ENCODE data around the gene SART3.
"Not testable (repeated sequence)": the region's sequence is repeated elsewhere in the genome, so short reads cannot be mapped to it uniquely, and the experiment has no call there.

DNA sequence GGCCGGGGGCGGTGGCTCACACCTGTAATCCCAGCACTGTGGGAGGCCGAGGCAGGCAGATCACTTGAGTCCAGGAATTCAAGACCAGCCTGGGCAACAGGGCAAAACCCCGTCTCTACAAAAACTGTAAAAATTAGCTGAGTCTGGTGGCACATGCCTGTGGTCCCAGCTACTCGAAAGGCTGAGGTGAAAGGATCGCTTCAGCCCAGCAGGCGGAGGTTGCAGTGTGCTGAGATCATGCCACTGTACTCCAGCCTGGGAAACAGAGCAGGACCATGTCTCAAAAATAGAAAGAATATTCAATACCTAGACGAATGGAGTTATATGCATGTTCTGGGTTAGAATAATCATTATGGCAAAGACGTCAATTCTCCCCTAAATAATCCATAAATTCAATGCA, 5.6 kb downstream of the SART3 start:
- TF ChIP-seq, protein P1, sequence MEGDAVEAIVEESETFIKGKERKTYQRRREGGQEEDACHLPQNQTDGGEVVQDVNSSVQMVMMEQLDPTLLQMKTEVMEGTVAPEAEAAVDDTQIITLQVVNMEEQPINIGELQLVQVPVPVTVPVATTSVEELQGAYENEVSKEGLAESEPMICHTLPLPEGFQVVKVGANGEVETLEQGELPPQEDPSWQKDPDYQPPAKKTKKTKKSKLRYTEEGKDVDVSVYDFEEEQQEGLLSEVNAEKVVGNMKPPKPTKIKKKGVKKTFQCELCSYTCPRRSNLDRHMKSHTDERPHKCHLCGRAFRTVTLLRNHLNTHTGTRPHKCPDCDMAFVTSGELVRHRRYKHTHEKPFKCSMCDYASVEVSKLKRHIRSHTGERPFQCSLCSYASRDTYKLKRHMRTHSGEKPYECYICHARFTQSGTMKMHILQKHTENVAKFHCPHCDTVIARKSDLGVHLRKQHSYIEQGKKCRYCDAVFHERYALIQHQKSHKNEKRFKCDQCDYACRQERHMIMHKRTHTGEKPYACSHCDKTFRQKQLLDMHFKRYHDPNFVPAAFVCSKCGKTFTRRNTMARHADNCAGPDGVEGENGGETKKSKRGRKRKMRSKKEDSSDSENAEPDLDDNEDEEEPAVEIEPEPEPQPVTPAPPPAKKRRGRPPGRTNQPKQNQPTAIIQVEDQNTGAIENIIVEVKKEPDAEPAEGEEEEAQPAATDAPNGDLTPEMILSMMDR (conservative IDR thresholded peaks at IDR 0.05 in 1 of 2, IDR thresholded peaks at IDR 0.05 in 1 of 2; ENCODE audit: extremely low read depth in 1 of 2, insufficient read depth in 1 of 2, low read depth in 1 of 2, low read length in 2 of 2) = not testable (repeated sequence)
- not testable (repeated sequence) for TF ChIP-seq EZH2 (IDR thresholded peaks at IDR 0.05; ENCODE audit: borderline replicate concordance, low read length)
